Chondrocyte (in vitro differentiated cells): ENCODE measurements around the gene TOR1B. TPM values are rescaled to one million over a fixed set of nuclear protein-coding genes. Genes with fewer than 3 reads are reported as not detected.

Experiments
- DNase-seq: peaks from one replicate; pipeline ENCODE4 v3.0.0; 2021; ENCODE audit warnings: mixed read lengths, low spot score
- H3K27ac Mint-ChIP-seq: one replicate; pipeline ENCODE4 v1.8.0; 2021; ENCODE audit warnings: mild to moderate bottlenecking, moderate library complexity, mixed read lengths; ENCODE audit not compliant: unreplicated experiment
- H3K27me3 Mint-ChIP-seq: 2 replicates; pipeline ENCODE4 v1.8.0; 2021; ENCODE audit warnings: low read depth, mixed read lengths
- H3K36me3 Mint-ChIP-seq: 2 replicates; pipeline ENCODE4 v1.8.0; 2021; ENCODE audit warnings: low read depth, mixed read lengths
- H3K4me1 Mint-ChIP-seq: 2 replicates; pipeline ENCODE4 v1.8.0; 2021; ENCODE audit warnings: low read depth, mild to moderate bottlenecking, mixed read lengths
- H3K4me3 Mint-ChIP-seq: one replicate; pipeline ENCODE4 v1.8.0; 2021; ENCODE audit warnings: mild to moderate bottlenecking, moderate library complexity, mixed read lengths; ENCODE audit not compliant: unreplicated experiment
- H3K9me3 Mint-ChIP-seq: 2 replicates; pipeline ENCODE4 v1.8.0; 2021; ENCODE audit warnings: low read depth, mixed read lengths
- CTCF ChIP-seq: fragments of 200-600 bp; sonication (generic); IDR thresholded peaks from 2 replicates; pipeline ENCODE4 v1.5.0; 2021; ENCODE audit warnings: antibody characterized with exemption, mild to moderate bottlenecking, moderate library complexity
- total RNA-seq: library from RNA; stranded (reverse); gene quantifications from 3 replicates; pipeline ENCODE4 v1.2.1, GENCODE V29; 2021

TOR1B gene
- total RNA-seq, 1 donor from 2014 or later = 39.4 TPM

DNA sequence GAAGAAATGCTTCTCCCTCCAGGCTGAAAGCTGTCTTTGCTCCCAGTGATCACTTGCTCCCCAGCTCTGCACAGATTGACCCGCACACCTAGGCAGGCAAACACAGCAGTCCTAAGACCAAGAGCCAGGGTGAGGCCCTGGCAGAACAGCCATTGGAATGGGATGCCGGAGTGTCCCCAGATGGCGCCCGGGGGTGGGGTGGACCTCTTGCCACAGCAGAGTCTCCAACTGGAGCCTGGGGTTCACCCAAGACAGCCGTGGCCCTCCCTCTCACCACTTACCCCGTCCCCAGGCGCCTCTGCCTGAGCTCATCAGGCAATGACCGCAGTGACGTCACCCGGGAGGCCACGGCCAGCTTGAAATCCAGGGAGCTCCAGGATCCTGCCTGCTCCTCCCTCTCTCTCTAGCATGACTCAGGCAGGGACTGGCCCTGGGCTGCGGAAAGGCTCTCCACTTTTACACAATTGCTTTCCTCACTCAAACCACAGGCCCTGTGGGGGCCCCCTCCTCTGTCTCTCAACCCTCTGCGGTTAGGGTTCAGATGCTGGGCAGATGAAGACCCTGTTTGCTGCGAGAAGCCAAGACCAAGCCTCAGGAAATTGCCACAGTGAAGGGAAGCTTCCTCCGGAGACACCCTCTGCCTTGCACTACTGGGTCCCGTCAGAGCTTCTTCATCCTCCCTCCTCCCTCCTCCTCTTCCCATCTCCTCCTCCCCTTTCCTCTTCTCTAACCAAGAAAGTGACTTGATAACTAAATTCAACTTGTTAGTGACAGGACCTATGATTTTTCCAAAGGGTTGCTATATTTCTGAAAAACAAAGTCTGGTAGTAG lies 25.8 kb upstream of the TOR1B start:
- peak overlapping the region; percentile 49 for H3K4me3 Mint-ChIP-seq
- peak overlapping the region; percentile 92 for H3K27ac Mint-ChIP-seq
- peak; percentile 97 for DNase-seq
- H3K4me1 Mint-ChIP-seq = peaks cover 14% of the 10 kb centered on the region
- H3K27me3 Mint-ChIP-seq = peaks cover 3% of the 10 kb centered on the region
- TF ChIP-seq CTCF = no peak
- no peaks in the 10 kb centered on the region for H3K9me3 Mint-ChIP-seq
- H3K36me3 Mint-ChIP-seq = no peaks in the 10 kb centered on the region

DNA sequence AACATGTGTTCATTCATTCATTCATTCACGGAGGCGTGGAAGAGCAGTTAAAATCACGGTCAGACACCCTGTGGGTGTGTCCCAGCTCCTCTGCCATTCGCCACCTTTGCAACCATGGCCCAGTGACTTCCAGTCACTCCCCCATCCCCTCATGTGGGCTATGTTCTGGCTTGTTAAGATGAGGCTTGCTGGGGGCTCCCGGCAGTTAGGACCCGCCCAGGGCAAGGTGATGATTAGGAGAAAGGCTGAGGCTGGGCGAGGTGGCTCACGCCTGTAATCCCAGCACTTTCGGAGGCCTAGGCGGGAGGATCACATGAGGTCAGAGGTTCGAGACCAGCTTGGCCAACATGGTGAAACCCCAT lies 25.2 kb upstream of the TOR1B start:
- Mint-ChIP-seq H3K9me3 (no peaks in the 10 kb centered on the region), H3K27ac (no peak overlapping the region), H3K27me3 (peaks cover 3% of the 10 kb centered on the region), H3K4me3 (no peak overlapping the region), H3K4me1 (peaks cover 14% of the 10 kb centered on the region), H3K36me3 (no peaks in the 10 kb centered on the region)
- no peak for DNase-seq
- TF ChIP-seq CTCF = no peak

DNA sequence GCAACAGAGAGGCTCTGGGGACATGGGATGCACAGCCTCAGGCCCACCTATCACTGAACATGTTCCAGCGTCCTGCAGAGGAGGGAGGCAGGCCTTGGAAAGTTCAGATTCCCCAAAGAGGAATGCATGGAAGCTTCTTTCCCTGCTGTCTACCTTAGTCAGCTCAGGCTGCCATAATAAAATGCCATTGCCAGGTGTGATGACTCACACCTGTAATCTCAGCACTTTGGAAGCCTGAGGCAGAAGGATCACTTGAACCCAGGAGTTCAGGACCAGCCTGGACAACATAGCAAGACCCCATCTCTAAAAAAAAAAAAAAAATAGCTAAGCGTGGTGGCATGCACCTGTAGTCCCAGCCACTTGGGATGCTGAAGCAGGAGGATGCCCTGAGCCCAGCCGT lies 24.5 kb upstream of the TOR1B start:
- Mint-ChIP-seq H3K27ac (no peak overlapping the region), H3K36me3 (no peaks in the 10 kb centered on the region), H3K4me3 (no peak overlapping the region), H3K27me3 (peaks cover 3% of the 10 kb centered on the region), H3K9me3 (no peaks in the 10 kb centered on the region), H3K4me1 (peaks cover 14% of the 10 kb centered on the region)
- TF ChIP-seq CTCF = no peak
- no peak for DNase-seq

- no peak for DNase-seq
- Mint-ChIP-seq H3K27me3 (peaks cover 3% of the 10 kb centered on the region), H3K9me3 (no peaks in the 10 kb centered on the region), H3K36me3 (no peaks in the 10 kb centered on the region), H3K4me3 (no peak overlapping the region), H3K4me1 (peaks cover 18% of the 10 kb centered on the region), H3K27ac (no peak overlapping the region)
- TF ChIP-seq CTCF = no peak
Observed at GRCh38 chr9:129779560-129780190, 23.3 kb upstream of the TOR1B start.

- no peak overlapping the region for H3K4me3 Mint-ChIP-seq
- H3K36me3 Mint-ChIP-seq = no peaks in the 10 kb centered on the region
- H3K4me1 Mint-ChIP-seq = peaks cover 18% of the 10 kb centered on the region
- H3K9me3 Mint-ChIP-seq = no peaks in the 10 kb centered on the region
- TF ChIP-seq CTCF = no peak
- peaks cover 3% of the 10 kb centered on the region for H3K27me3 Mint-ChIP-seq
- no peak for DNase-seq
- no peak overlapping the region for H3K27ac Mint-ChIP-seq
Observed at GRCh38 chr9:129781131-129781530, 21.9 kb upstream of the TOR1B start.
